GM19467 (cell line): Measurements from ENCODE around the gene NLRC3.
"Not testable (repeated sequence)": the region's sequence is repeated elsewhere in the genome, so short reads cannot be mapped to it uniquely, and the experiment has no call there.

Experiments
- ATAC-seq: cut with Tn5 transposase; IDR thresholded peaks from one replicate; pipeline ENCODE4 v1.9.1; 2021; ENCODE audit warnings: mild to moderate bottlenecking, moderate library complexity; ENCODE audit not compliant: unreplicated experiment

The NLRC3 gene

DNA sequence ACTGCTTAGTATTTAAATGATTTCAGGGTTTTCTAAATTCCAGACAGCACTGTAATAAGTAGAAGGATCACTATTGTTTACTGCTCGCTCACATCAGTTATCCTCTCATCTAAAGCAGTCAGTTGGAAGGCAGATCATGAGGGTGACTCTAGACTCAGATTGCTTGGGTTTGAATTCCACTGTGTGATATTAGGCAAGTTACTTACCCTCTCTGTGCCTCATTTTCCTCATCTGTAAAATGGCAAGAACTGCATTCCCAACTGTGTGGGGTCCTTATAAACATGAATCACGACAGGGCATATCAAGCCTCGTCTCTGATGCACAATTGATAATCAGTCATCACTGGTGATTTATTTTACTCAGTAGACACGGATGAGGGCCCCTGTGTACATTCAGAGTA lies 61.3 kb downstream of the NLRC3 start:
- no peak for ATAC-seq

DNA sequence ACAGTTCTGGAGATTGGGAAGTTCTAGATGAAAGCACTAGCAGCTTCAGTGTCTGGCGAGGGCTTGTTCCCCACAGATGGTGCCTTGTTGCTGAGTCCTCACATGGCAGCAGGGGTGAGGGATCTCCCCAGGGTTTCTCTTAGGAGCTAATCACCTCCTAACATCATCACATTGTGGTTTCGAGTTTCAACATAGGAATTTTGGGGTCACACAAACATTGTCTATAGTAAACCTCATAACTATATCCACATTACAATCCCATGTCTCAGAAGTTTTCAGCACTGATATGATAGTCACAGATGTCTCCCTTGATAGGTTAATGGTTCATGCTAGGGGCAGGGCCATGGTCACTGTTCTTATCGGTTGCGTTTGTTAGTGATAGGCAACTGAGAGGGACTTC lies 62.6 kb downstream of the NLRC3 start:
- no peak for ATAC-seq

DNA sequence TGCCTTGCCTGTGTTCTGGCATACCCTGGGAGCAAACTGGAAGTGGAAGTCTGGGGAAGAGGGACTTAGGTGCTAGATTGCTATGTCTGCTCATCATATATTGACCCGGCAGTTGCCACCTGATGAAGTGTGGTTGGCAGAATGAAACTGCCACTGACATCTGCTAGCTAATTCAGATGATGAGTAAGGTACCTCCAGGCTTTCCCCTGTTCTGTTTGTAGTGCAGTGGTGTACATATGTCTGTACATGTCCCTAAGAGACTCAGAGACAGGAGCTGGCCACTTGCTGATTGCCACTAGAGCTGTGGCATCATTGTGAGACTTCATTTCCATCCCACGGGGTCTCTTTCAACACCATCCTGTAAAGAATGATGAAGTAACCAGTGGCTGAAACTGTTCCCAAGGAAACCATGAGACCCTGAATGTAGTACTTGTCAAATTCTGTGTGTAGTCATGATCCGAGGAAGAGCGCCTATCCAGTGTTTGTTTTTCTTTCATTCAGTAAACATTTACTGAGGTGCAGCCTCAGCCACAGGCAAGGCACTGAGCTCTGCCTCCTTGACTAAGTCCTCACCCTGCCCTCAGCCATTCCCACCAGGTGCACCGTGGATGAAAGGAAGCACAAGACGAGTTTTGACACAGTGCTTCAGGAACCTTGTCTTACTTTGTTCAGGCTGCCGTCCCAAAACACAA lies 63.2 kb downstream of the NLRC3 start:
- ATAC-seq = no peak

DNA sequence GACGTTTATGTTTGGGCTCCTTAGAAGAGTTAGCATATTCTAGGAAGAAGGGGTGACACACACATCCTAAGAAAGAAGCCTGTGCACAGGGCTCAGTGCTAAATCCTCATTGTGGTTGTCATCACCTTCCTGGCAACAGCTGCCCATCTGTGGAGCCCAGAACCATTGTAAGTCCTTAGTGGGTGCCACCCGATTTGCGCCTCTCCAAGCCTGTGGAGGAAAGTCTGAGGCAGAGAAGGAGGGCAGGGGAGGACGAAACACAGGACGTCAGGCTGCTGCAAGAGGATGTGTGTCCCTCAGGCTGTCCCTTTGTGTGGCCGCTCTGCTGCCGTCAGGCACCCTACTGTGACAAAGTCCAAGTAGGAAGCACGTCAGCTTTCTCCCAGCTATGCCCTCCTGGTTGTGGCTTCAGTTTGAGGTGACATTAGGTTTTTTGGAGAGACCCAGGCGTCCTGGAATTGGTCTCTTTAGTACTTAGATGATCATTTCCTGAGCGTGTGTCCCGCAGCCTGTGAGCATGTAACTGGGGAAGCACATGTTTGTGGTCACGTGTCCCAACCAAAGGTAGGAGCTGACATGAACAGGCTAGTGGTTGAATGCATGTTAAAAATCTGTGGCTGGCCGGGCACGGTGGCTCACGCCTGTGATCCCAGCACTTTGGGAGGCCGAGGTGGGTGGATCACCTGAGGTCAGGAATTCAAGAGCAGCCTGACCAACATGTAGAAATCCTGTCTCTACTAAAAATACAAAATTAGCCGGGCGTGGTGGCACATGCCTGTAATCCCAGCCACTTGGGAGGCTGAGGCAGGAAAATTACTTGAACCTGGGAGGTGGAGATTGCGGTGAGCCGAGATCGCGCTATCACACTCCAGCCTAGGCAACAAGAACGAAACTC lies 65.7 kb downstream of the NLRC3 start:
- no peak for ATAC-seq

DNA sequence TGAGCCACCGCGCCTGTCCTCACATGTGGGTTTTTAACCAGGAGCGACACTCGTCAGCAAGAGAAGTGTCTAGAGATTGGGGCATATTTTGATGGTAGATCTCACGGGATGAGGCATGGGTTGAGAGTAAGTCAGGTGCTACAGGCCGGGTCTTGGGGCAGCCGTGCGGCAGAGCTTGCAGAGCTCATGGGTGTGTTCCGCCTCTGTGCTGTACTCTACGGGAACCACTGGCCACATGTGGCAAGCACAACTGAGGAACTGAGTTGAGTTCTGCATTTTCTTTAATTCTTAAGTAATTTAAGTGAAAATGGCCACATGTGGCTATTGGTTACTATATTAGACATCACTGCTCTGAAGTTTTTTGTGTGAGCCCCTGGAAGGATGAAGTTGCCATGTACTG lies 66.8 kb downstream of the NLRC3 start:
- ATAC-seq = no peak

DNA sequence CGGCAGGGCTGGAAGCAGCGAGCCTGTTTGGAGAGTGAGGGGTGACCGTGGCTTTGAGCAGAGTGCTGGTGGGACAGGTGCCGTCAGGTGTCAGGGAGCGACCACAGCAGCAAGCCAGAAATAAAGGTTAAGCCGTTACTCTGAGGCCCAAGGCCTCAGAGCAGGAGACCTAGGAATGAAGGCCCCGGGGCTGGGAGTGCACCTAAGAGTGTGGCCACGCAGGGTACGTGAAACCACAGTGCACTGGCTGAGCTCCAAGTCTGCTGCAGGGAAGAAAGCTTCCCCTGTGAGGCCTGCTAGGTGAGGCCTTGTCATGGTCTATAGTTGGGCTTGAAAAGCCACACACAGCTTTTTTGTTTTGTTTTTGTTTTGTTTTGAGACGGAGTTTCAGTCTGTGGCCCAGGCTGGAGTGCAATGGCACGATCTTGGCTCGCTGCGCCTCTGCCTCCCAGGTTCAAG lies 67.7 kb downstream of the NLRC3 start:
- ATAC-seq = no peak

DNA sequence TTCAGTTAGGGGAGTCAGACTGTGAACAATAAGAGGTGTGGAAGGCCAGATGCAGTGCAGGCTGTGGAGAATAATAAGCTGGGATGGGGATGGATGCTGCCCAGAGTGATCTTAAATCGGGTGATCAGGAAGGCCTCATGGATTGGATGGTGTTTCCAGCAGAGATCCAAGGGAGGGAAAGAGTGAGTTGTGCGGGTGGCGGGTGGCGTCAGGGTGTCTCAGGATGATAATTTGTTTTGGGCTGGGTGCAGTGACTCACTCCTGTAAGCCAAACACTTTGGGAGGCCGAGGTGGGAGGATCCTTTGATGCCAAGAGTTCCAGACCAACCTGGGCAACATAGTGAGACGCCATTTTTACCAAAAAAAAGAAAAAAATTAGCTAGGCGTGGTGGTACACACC lies 68.5 kb downstream of the NLRC3 start:
- ATAC-seq = no peak

DNA sequence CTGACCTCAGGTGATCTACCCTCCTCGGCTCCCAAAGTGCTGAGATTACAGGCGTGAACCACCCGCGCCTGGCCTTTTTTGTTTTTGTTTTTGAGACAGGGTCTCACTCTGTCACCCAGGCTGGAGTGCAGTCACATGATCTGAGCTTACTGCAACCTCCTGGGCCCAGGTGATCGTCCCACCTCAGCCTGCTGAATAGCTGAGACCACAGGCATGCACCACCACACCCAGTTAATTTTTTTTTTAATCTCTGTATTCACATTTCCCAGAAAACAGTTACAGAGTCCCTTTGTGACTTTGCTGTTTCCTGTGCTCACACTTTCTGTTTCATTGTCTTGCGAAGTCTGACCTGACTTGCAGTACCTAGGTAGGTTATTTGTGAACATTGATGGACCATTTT lies 73.7 kb downstream of the NLRC3 start:
- no peak for ATAC-seq

DNA sequence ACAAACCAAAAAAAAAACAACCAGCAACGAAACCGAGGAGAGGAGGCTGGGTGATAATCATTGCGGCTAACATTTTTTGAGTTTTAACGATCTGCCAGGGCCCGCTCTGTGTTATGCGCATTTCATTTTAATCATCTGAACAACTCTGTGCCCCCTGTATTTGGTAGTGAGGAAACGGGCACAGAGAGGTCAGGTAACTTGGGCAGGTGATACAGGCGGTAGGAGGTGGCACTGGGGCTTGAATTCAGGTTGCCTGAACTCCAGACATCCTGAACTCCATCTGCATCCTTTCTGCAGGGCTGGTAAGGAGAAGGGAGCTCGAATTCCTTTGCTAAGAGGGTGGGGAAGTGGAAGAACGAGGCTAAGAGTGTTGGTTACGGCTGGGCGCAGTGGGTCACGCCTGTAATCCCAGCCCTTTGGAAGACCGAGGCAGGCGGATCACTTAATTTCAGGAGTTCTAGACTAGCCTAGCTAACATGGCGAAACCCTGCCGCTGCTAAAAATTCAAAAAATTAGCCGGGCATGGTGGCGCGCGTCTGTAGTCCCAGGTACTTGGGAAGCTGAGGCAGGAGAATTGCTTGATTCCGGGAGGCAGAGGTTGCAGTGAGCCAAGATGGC lies 75.3 kb downstream of the NLRC3 start:
- no peak for ATAC-seq

DNA sequence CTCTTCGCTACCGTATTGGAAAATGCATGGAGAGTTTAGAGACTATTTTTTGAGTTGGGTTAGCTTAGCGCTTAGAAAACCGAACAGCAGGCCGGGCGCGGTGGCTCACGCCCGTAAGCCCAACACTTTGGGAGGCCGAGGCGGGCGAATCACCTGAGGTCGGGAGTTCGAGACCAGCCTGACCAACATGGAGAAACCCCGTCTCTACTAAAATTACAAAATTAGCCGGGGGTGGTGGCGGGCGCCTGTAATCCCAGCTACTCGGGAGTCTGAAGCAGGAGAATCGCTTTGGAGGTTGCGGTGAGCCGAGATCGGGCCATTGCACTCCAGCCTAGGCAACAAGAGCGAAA lies 75.8 kb downstream of the NLRC3 start:
- ATAC-seq = not testable (repeated sequence)

DNA sequence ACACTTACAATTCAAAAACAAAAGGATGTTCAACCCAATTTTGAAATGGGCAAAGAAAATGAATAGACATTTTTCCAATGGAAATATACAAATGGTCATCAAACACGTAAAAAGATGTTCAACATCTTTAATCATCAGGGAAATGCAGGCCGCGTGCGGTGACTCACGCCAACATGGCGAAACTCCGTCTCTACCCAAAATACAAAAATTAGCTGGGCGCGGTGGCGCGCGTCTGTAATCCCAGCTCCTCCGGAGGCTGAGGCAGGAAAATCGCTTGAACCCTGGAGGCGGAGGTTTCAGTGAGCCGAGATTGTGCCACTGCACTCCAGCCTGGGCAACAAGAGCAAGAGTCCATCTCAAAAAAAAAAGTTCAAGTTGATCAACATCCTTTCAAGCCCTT lies 78.2 kb downstream of the NLRC3 start:
- no peak for ATAC-seq

DNA sequence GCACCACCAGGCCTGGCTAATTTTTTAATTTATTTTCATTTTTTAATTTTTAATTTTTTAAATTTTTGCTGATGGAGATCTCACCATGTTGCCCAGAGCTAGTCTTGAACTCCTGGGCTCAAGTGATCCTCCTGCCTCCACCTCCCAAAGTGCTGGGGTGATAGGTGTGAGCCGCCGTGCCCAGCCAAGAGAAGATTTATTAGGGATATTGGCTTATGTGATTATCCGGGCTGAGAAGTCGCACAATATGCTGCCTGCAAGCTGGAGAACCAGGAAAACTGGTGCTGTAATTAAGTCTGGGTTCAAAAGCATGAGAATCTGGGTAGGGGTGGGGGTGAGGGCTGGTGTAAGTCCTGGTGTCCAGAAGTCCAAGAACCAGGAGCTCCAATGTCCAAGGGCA lies 79.4 kb downstream of the NLRC3 start:
- ATAC-seq = no peak

DNA sequence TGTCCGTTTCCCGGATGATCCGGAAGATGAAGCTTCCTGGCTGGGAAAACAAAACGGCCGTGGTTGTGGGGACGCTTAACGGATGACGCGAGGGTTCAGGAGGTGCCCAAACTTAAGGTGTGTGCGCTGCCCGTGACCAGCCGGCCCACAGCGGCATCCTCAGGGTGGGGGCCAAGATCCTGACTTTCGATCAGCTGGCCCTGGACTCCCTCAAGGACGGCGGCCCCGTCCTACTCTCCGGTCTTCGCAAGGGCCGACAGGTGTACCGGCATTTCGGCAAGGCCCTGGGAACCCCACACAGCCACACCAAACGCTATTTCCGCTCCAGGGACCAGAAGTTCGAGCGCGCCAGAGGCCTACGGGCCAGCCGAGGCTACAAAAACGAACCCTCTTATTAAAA lies 80.8 kb downstream of the NLRC3 start:
- ATAC-seq = no peak

DNA sequence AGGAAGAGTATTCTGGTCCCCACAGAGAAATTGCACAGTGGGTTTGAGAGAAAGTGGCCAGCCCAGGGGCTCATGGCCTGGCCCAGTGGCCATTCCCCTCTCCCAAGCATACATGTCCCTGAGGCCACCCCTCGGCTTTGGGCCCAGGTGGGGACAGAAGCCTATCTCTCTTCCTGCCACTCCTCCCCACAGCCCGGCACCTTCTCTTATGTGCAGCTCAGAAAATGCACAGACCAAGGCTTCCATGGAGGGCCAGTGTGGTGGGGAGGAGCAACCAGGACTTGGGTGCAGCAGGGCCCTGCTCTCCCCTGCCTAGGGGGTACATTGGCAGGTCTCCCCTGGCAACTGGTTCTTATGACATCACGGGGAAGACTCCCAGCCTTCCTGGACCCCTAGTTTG lies 82.0 kb downstream of the NLRC3 start, which contains the start of gene C16orf90:
C16orf90 (minus strand) TSS at position 314 of the 400 bp plus-strand sequence; CDS start at position 246, 68 bp downstream.
- ATAC-seq = no peak

DNA sequence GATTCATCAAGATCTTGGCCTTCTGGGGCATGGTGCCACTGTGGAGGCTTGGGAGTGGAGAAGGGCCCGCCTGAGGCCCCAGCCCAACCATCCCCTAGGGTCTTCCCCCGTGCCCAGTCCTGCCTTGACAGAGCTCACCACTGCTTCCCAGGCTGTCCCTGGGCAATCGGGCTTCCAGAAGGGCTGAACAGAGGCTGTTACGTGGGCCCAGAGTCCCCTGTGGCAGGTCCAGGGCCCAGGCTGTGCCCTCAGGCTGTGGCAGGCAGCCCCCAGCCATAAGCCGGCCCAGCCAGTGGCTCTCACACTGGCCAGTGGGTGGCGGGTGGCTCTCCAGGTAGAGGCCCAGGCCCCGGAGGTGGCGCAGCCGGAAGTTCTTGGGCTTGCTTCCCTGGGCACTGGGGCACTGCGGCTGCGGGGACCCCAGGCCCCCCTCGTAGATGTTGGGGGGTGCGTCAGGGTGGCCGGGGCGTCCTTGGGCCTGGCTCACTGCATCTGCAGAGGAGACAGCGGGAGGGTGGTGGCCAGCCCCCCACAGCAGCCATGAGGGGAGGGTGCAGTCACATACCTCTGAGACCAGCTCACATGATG lies 82.7 kb downstream of the NLRC3 start:
- ATAC-seq = no peak

DNA sequence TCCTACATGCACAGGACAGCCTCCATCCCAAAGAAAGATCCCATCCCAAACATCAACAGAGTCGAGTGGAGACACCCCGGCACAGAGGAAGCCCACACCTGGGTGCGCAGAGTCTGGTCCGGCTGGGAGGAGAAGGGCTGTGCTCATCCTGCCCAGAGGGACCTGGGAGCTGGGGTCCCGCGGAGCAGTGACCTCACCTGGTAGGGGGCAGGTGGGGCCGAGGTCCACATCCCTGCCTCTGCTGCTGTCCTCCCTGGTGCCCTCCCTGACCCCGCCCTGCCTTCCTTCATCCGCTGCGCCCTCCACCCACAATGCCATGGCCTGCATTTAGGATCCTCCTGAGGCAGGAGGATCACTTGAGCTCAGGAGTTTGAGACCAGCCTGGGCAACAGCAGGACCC lies 84.8 kb downstream of the NLRC3 start:
- ATAC-seq = no peak

DNA sequence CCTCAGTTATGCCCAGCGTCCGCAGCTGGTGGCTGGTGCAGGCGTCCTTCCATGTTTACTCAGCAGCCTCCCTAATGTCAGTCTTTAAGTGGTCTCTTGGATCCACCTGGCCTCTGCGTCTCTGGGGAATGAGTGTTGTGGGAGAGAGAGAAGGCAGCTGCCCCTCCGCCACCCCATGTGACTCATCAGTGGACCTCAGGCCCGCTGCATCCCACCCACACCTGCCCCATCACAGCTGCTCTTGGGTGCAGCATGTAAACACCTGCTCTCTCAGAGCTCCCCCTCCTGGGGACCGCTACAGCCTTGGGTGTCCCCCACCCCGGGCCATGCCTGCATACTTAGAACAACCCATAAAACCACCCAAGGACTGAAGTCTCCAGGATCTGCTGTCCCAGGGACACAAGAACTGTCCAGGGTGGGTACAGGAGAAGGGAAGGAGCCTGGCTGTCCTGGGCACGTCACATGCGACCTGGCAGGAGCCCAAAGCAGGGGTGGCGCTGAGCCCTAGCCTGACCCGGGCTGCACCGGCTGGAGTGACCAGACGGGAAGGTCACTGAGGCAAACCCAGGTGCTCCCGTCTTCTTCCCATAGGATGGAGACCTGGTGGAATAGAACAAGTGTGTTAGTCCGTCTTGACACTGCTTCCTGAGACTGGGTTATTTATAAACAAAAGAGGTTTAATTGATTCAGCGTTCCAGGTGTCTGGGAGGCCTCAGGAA lies 86.1 kb downstream of the NLRC3 start:
- ATAC-seq = no peak
